Smooth muscle cell (in vitro differentiated cells): Measurements from ENCODE around the gene AMIGO3. TPM values are rescaled to one million over a fixed set of nuclear protein-coding genes. Genes with fewer than 3 reads are reported as not detected.

ENCODE experiments used
- DNase-seq: peaks from one replicate; lab custom pipeline; 2025; ENCODE audit not compliant: unreplicated experiment; lab: John Stamatoyannopoulos, UW
- H2AFZ ChIP-seq: fragments of 200-600 bp; sonication (generic); 2 replicates; pipeline ENCODE4 v1.6.0; 2016; ENCODE audit warnings: antibody characterized with exemption, low read depth, mild to moderate bottlenecking
- H3F3A ChIP-seq: fragments of 200-600 bp; sonication (generic); 2 replicates; pipeline ENCODE4 v1.6.0; 2017; ENCODE audit warnings: antibody characterized with exemption, low read depth
- H3K27ac ChIP-seq: fragments of 200-600 bp; sonication (generic); 2 replicates; pipeline ENCODE4 v1.5.1; 2016; ENCODE audit warnings: low read depth, mild to moderate bottlenecking
- H3K27me3 ChIP-seq: fragments of 200-600 bp; sonication (generic); 2 replicates; pipeline ENCODE4 v1.6.1; 2016; ENCODE audit warnings: low read depth, mild to moderate bottlenecking
- H3K36me3 ChIP-seq: fragments of 200-600 bp; sonication (generic); 2 replicates; pipeline ENCODE4 v1.5.1; 2016; ENCODE audit warnings: low read depth
- H3K4me1 ChIP-seq: fragments of 200-600 bp; sonication (generic); 2 replicates; pipeline ENCODE4 v1.5.1; 2016; ENCODE audit warnings: low read depth
- H3K4me2 ChIP-seq: fragments of 200-600 bp; sonication (generic); 2 replicates; pipeline ENCODE4 v1.6.0; 2016; ENCODE audit warnings: mild to moderate bottlenecking
- H3K4me3 ChIP-seq: fragments of 200-600 bp; sonication (generic); 2 replicates; pipeline ENCODE4 v1.5.1; 2016; ENCODE audit warnings: mild to moderate bottlenecking
- H3K79me2 ChIP-seq: fragments of 200-600 bp; sonication (generic); 2 replicates; pipeline ENCODE4 v1.6.0; 2016; ENCODE audit warnings: low read depth, mild to moderate bottlenecking
- H3K9ac ChIP-seq: fragments of 200-600 bp; sonication (generic); 2 replicates; pipeline ENCODE4 v1.6.0; 2016; ENCODE audit warnings: low read depth
- H3K9me3 ChIP-seq: fragments of 200-600 bp; sonication (generic); replicated peaks from 2 replicates; pipeline ENCODE4 v1.5.1; 2016; ENCODE audit warnings: low read depth
- H4K20me1 ChIP-seq: fragments of 200-600 bp; sonication (generic); 2 replicates; pipeline ENCODE4 v1.6.0; 2016; ENCODE audit warnings: low read depth
- WGBS: methylation state at CpG from one replicate; pipeline ENCODE4 v1.1.7; 2016; ENCODE audit warnings: low lambda C conversion rate; 5-methylcytosine and 5-hydroxymethylcytosine counted together
- polyA plus RNA-seq: library from polyadenylated mRNA; unstranded; fragments of >200 nt; fragmentation: Nextera tagmentation; extraction: Ambion mirVana; gene quantifications from 2 replicates; pipeline ENCODE4 v1.2.1, GENCODE V29; 2016
- total RNA-seq: library from RNA; depleted of rRNA; stranded (reverse); fragments of >200 nt; gene quantifications from 2 replicates; pipeline ENCODE4 v1.2.3, GENCODE V29; 2014
- TF ChIP-seq, protein P1 (sequence below): fragments of 200-600 bp; sonication (generic); IDR thresholded peaks from 2 replicates; pipeline ENCODE4 v1.5.1; 2017; ENCODE audit warnings: borderline replicate concordance, mild to moderate bottlenecking, antibody characterized with exemption; ENCODE audit not compliant: insufficient read depth, poor library complexity, severe bottlenecking

AMIGO3 gene
- total and polyA plus RNA-seq, 2 experiments from 2014 or later: 2.4 to 2.9 TPM

DNA sequence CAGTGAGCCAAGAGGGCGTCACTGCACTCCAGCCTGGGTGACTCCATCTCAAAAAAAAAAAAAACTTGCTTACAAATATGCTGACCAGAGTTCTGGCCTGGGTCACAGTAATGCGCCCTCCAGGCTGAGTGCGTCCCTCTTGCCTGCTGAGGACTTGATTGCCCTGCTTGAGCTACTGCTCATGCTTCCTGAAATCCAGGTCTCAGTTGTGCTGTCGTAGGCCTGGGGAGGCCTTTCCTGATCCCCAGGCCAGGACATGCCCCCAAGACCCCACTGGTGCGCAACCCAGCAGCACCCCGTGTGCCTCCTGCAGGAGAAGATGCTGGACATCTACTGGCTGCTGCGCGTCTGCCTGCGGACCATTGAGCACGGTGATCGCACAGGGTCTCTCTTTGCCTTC, 7.3 kb downstream of the AMIGO3 start:
- no peak overlapping the region for H3K4me3 ChIP-seq
- no peaks in the 10 kb centered on the region for H3K9me3 ChIP-seq

DNA sequence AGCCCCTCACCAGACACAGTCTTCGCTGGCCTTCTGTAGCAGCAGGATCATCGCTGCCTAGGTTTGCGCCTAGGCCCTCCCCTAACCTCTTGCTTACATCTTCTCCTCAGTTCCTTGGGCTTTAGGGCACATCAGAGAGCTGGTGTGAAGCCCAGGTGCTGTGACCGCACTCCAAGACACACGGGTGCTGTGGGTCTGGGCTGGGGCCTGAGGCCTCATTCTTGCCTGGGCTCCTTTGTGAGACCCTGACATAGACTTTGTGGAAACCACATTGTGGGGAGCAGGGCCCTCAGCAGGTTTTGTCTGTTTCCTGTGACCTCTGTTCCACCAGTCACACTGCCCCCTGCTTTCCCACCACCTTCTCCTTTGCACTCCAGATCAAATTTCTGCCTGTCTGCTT, 8.0 kb downstream of the AMIGO3 start:
- Histone ChIP-seq H3K27me3 (no peaks in the 10 kb centered on the region), H2AFZ (no peak overlapping the region), H4K20me1 (no peaks in the 10 kb centered on the region), H3K4me3 (no peak overlapping the region), H3K4me1 (no peaks in the 10 kb centered on the region), H3K36me3 (no peaks in the 10 kb centered on the region), H3K9me3 (no peaks in the 10 kb centered on the region), H3K79me2 (no peaks in the 10 kb centered on the region), H3K27ac (no peak overlapping the region), H3K4me2 (no peak overlapping the region), H3F3A (no peaks in the 10 kb centered on the region), H3K9ac (no peak overlapping the region)
- 98% methylated on average over 5 of the region's 5 CpGs for WGBS
- DNase-seq: no peak
- TF ChIP-seq, protein P1, sequence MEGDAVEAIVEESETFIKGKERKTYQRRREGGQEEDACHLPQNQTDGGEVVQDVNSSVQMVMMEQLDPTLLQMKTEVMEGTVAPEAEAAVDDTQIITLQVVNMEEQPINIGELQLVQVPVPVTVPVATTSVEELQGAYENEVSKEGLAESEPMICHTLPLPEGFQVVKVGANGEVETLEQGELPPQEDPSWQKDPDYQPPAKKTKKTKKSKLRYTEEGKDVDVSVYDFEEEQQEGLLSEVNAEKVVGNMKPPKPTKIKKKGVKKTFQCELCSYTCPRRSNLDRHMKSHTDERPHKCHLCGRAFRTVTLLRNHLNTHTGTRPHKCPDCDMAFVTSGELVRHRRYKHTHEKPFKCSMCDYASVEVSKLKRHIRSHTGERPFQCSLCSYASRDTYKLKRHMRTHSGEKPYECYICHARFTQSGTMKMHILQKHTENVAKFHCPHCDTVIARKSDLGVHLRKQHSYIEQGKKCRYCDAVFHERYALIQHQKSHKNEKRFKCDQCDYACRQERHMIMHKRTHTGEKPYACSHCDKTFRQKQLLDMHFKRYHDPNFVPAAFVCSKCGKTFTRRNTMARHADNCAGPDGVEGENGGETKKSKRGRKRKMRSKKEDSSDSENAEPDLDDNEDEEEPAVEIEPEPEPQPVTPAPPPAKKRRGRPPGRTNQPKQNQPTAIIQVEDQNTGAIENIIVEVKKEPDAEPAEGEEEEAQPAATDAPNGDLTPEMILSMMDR: no peak

More for the DNA sequence above, 7.3 kb downstream of the AMIGO3 start:
- DNase-seq: no peak
- no peaks in the 10 kb centered on the region for H4K20me1 ChIP-seq
- TF ChIP-seq, protein P1: no peak
- 95% methylated on average over 11 of the region's 11 CpGs for WGBS
- no peaks in the 10 kb centered on the region for H3K79me2 ChIP-seq
- no peak overlapping the region for H2AFZ ChIP-seq
- no peaks in the 10 kb centered on the region for H3K4me1 ChIP-seq
- no peak overlapping the region for H3K4me2 ChIP-seq
- no peaks in the 10 kb centered on the region for H3K27me3 ChIP-seq
- no peak overlapping the region for H3K9ac ChIP-seq
- no peaks in the 10 kb centered on the region for H3F3A ChIP-seq
- H3K27ac ChIP-seq: no peak overlapping the region
- no peaks in the 10 kb centered on the region for H3K36me3 ChIP-seq

DNA sequence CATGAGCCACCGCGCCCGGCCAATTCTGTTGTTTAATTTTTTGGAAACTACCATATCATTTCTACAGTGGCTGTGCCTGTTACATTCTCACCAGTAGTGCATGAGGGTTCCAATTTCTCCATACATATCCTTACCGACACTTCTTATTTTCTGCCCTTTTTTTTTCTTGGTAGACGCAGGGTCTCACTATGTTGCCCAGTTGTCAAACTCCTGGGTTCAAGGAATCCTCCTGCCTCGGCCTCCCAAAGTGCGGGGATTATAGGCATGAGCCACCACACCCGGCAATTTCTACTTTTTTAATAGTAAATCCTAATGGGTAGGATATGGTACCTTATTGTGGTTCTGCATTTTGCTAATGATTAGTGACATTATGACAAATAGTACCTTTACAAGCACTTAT, 9.6 kb downstream of the AMIGO3 start:
- no peak for DNase-seq
- no peak overlapping the region for H3K27ac ChIP-seq
- no peak overlapping the region for H3K4me2 ChIP-seq
- no peak overlapping the region for H3K4me3 ChIP-seq
- H3K36me3 ChIP-seq: no peaks in the 10 kb centered on the region
- H3F3A ChIP-seq: no peaks in the 10 kb centered on the region
- TF ChIP-seq, protein P1: no peak
- H3K4me1 ChIP-seq: no peaks in the 10 kb centered on the region
- H3K9me3 ChIP-seq: no peaks in the 10 kb centered on the region
- H2AFZ ChIP-seq: no peak overlapping the region
- H3K9ac ChIP-seq: no peak overlapping the region
- 98% methylated on average over 8 of the region's 8 CpGs for WGBS
- no peaks in the 10 kb centered on the region for H3K27me3 ChIP-seq
- H3K79me2 ChIP-seq: no peaks in the 10 kb centered on the region
- no peaks in the 10 kb centered on the region for H4K20me1 ChIP-seq

DNA sequence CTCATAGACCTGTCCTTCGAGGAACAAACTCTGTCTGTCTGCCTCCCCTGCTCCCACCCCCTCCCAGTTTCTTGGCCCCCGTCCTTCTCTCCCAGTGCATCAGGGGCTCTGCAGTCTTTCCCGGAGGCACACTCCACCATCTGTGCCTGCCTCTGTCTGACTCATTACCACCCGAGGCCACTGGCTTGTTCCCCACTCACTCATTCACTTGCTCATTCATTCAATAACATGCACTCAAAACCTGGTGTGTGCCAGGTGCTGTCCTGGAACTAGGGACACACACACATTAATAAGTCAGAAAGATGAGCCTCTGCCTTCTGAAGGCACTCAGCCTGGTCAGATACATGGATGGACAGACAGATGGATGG, 12.4 kb downstream of the AMIGO3 start:
- Histone ChIP-seq H2AFZ (no peak overlapping the region), H3K9ac (no peak overlapping the region), H3K79me2 (no peaks in the 10 kb centered on the region), H3K9me3 (no peaks in the 10 kb centered on the region), H3K36me3 (no peaks in the 10 kb centered on the region), H3K27me3 (no peaks in the 10 kb centered on the region), H3K4me1 (no peaks in the 10 kb centered on the region), H3K4me2 (no peak overlapping the region), H3K27ac (no peak overlapping the region), H3F3A (no peaks in the 10 kb centered on the region), H3K4me3 (no peak overlapping the region), H4K20me1 (no peaks in the 10 kb centered on the region)
- TF ChIP-seq, protein P1: no peak
- WGBS: 89% methylated on average over 3 of the region's 4 CpGs
- no peak for DNase-seq
